Hematopoietic multipotent progenitor cell treated with erythropoietin and hydrocortisone succinate and interleukin-3 and kit ligand, for 8 days (in vitro differentiated cells): ENCODE data around the gene FBLN5.
"Not testable (repeated sequence)": the region's sequence is repeated elsewhere in the genome, so short reads cannot be mapped to it uniquely, and the experiment has no call there.

ENCODE experiments used
- DNase-seq: peaks from one replicate; pipeline ENCODE4 v3.0.0-alpha.2; 2015

Gene FBLN5

DNA sequence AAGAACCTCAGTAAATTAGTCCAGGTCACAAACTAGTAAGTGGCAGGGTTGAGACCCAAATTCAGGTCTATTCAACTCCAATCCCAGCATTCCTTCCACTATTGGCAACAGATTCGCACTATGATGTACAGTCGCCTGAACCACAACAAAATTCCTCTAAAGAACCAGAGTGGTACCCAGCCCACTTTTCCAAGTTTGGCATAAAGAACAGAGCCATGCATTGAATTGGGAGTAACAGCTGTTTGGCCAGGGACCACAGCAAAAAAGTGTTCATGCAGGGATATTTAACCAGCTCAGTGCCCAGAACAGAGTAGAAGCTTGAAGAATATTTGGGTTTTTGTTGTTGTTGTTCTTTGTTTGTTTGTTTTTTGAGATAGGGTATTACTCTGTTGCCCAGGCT is 89.9 kb downstream of the FBLN5 start:
- DNase-seq: no peak

DNA sequence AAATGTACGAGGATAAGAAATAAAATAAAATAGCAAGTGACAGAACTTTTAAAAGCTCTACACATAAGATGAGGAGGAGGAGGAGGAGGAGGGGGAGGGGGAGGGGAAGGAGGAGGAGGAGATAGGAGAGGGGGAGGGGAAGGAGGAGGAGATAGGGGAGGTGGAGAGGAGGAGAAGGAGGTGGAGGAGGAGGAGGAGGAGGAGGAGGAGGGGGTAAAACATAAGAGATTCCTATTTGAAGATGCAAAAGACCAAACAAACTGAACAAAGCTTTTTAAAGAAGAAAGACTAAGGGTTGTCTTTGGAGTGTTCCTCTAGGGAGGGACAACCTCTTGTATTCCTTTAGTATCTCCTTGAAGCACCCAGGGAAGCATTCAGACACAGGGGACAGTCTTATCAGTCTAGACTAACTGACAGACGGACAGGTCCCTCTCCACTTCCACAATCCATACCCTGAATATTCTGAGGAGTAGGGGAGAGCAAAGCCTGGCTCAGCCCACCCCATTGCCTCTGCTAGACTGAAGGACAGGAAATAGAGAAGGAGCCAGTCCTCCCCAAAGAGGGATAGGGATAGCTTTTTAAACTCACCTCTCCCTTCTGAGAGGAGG is 93.1 kb downstream of the FBLN5 start:
- DNase-seq: no peak

DNA sequence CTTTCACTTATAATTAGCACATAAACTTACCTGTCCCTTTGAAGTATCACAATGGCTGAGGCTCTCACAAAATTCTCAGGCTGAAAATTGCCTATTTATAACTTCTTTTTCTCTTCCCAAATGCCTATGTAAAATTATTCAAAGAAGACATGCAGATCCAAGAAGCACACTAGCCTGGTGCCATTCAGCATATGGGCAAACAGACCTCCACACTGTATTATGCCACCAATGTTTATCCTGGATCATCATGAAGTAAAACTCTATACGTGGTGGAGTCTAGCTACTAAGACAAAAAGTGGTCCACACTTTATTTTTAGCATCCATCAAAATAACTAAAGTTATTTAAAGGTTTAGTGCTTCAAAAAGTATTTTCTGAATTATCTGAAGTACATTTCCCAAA is 95.9 kb downstream of the FBLN5 start:
- DNase-seq: no peak

DNA sequence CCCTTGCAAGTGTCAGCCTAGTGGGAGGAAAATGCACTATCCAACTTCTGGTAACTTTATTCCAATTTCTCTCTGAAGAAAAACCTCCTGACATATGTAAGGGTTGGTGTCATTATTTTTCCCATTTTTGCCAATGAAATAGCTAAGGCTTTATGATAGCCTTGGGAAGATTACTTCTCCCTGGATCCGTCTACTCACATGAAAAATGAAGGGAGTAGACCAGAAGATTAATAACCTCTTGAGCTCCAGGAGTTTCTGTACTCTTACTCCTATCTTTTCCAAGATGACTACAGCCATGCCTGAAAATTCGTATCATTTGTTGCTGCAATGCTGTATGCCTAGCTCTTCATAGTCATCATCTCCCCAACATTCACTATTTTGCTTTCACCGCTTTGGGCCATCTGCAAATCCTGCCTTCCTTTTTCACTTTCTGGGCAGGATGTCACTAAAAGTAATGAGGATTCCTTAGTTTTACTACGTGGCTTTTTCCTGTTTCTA is 98.9 kb downstream of the FBLN5 start:
- no peak for DNase-seq

DNA sequence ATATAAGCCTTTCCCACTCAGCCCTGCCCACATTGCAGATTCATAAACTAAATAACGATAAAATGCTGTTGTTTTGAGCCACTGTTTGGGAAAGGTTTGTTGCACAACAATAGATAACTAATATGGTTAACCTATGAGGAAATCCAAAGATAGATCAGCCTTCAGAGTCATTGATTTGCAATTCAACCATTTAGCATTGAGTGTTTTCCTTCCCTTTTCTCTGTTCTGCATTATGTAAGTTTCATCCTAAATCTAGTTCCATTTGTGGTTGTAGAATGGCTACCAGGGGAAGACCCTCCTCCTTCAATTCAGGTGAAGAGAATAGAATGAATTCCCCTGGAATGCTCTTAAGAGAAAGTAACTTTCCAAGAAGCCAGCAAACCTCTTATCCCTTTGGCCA is 99.8 kb downstream of the FBLN5 start:
- no peak for DNase-seq

DNA sequence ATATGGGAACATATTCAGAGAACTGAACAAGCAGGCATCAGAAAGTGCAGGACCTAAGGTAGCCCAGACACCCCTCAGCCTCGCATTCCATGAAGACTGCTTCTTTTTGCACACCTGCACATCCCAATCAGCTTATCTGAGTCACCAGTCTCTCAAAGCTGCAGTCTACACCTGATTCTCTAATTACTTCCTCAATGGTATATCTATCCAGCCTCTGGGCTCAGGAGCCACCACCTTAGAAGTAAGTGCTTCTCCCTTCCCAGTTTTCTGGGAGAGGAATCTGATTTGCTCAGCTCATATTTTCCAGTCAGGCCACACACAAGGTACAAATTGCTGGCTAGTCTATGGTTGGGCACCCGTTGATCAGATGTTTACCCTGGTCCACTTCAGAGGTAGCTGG is 101.8 kb downstream of the FBLN5 start:
- DNase-seq: no peak

DNA sequence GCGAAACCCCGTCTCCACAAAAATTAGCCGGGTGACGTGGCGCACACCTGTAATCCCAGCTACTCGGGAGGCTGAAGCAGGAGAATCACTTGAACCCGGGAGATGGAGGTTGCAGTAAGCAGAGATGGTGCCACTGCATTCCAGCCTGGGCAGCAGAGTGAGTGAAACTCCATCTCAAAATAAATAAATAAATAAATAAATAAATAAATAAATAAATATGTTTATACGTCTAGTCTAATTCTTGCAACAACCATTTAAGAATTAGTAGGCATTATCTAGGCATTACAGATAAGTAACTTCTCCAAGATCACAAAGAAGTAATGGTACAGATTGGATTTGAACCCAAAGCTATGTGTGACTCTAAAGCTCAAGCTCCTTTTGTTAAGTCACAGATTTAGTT is 102.4 kb downstream of the FBLN5 start:
- DNase-seq: not testable (repeated sequence)

DNA sequence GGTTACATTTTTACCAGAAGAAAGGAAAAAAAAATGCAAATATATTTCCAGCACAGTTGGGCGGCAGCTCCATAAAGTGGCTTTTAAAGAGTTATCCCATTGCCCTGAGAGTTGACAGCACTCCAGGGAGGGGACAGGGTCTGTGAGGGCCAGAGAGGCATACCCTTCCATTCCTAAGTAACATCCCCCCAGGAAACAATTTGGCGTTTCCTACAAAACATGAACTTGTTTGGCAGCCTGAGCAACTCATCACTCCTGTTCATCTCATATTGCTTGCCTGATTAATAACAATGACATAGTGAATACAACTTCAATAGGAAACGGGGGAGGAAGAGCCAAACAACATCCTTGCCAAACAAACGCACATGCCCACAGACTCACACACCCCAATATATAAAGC is 103.5 kb downstream of the FBLN5 start:
- no peak for DNase-seq

DNA sequence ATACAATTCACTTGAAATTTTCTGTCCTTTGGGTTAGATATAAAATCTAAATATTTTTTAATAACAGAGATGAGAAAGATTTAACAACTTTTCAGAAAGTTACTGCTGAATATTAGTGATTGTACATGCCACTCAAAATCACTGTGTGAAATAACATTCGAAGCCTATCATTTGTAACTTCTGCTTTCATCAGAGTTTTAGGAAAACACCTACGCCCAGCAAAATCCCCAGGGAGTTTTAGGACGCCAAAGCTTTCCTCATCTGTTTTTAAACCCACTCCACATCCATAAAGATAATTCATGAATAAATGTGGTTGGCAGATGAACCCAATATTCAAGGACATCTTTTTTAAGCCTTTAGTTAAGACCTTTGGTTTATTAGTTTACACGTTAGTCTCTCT is 104.1 kb downstream of the FBLN5 start:
- DNase-seq: no peak

DNA sequence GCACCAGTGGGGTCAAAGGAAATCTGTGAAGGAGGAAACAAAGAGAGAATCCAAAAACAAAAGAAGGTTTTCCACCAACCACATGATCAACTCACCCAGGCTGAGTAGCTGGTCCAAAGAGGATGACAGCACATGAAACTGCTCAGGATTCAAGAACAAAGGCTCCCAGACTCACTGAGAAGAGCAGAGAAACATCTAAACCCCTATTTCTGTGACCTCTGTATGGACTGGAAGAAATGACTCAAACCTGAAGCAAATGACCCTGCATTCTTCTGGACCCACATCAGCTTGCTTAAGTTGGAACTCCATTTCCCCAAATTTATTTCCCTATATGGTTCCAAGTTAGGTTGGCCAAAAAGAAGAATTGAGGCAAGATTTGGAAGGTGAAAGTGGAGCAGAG is 106.4 kb downstream of the FBLN5 start:
- no peak for DNase-seq

DNA sequence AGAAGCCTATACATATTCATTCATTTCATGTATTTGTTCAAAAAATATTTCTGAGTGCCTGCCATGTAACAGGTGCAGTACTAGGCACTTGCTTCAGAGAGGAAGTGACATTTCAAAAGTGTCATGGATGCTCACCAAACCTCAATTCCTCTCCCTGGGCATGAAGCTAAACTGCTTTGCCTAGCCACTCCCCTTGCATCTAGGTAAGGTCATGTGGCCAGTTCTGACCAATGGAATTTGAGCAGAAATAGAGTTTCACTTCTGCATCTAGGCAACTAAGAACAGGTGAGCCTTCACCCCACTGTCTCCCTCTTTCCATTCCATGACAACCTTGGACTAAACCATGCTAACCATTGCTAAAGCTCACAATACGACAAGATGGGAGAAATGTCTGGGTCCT is 107.7 kb downstream of the FBLN5 start:
- no peak for DNase-seq

DNA sequence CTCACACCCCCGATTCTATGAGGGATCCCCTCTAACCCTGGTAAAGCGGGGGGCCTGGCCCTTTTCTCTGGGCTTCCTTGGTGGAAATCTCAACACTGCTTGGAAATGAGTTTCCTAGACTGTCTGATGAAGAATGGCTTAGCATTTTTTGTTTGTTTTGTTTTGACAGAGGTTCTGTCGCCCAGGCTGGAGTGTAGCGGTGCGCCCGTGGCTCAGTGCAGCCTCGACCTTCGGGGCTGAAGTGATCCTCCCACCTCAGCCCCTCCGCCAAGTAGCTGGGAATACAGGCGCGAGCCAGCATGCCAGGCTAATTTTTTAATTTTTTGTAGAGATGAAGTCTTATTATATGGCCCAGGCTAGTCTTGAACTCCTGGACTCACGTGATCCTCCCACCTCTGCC is 110.4 kb downstream of the FBLN5 start:
- DNase-seq: no peak

DNA sequence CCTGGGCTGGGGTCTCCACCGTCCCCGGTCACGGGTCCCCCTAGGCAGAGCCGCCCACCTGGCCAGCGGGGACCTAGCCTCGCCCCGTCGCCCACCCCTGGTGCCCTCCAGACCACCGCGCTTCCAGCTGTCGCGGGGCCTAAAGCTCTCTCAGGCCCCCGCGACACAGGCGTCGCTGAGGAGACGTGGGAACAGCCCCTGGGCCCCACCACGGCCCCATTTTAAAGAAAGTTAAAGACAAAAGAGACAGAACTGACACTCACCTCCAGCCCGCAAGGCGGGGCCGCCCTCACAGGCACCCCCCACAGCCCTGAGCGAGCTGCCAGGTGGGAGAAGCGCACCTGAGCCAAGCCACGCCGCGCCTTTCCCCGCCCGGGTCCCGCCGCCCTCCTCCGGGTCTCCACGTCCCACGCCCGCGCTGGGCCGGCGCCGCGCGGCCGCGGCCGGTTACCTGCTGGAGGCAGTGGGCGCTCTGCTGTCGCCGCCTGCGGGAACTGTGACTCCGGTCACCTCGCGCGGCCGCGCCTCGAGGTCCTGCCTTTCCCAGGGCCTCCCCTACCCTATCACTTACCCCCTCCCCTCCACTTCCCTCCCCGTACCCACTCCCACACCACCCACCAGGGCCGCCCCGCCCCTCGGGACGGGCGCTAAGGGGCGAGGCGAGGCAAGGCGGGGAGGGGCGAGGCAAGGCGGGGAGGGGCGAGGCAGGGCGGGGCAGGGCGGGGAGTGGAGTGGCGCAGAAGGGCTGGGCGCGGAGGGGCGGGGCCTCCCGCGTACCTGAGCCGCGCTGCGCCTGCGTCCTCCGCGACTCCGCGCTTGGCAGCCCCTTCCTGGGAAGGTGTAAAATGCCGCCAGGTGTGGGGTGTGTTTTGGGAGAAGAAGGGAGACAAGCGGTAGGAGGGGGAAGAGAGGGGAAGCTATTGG is 111.3 kb downstream of the FBLN5 start:
- peak; percentile 49 for DNase-seq

DNA sequence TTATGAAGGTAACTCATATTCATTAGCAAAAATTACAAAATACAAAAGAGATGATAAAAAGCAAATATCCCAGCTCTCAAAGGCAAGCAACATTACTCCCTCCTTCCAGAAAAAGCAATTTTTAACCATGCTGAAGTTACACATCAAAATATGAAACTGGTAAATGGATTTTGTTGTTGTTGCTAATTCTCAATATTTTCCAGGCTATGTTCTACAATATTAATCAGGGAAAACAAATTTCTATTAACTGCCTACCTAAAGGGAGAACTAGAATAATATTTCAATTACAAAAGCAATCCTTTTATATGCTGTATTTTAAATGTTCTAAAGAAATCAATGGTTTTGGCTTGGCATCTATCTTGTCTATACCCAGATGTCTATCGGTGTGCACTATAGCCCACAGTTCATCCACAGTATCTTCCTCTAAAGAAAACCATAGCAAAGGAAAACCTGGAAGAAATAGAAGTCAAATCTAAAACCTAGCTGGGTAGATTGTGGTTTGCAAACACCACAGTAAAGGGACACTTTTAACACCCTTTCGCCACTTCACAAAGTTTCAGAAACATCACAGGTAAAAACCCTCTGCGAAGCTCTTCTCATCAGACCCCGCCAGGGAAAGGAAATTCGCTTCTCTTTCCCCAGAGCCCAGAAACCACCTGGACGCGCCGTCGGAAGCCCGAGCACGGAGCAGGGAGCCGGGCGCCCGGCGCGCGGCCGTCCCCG is 112.1 kb downstream of the FBLN5 start:
- DNase-seq: no peak

DNA sequence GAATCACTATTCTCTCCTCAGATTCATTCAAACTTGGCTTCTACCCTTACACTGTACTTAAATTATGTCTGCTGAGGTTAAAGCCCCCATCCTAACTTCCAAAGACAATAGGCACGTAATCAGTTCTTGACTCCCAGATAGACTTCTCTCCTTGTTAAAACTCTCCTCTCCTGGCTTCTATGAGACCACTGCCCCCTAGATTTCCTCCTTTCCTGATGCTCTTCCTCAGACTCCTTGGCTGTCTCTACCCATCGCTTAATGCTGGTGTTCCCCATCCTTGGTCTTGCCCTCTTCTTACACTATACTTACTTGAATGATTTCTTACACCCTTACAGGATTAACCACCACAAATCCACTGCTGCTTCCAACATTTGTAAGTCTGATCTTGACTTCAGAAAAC is 112.9 kb downstream of the FBLN5 start:
- DNase-seq: no peak

DNA sequence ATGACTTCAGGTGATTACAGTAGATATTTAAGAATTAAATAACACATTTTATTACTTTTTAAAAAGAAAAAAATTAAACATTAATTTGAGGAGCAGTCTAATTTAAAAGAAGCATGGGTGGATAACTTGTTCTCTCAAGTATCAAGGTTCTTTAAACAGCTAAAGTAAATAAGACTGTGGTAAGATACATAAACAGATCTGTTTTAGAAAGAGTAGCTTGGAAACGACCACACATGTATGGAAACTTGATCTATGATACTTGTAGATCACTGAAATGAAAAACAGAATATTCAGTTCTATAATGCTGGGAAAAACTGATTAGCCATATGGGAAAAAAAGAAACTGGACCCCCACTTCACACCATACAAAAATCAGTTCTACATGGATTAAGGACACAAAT is 116.2 kb downstream of the FBLN5 start:
- DNase-seq: no peak

DNA sequence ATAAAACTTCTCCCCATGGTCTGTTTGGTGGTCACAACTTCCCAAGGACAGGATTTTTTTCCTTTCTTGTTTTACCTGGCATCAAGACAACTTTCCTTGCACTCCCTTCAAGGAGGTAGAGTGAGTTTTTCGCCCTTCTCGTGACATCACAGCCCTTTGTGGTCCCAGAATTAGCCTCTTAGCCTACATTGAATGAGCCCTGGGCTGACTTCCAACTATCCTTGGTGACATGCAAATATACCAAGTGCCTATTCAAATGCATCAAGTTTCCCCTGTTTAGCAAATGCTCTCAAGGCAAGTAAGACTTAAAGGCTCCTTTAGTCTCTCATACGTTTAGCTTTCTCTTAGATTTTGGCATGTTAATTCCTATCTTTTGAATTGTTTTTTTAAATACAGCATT is 116.7 kb downstream of the FBLN5 start:
- no peak for DNase-seq

DNA sequence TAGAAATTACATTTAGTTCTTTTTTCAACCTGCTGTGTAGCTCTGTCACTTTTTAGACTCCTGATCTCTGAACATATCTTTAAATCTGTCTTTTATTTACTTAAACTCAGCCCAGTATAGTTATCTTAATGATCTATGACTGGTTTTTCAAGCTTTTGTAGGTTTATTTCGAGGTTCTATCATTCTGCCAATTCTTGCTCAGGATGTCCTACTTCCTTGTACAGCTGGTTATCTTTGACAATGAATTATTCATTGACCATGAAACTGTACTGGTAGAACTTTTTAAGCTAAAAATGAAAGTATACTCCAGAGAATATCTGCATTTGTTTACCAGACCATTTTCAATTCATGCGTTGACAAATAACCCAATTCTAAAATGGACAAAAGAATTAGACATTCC is 118.0 kb downstream of the FBLN5 start:
- no peak for DNase-seq

DNA sequence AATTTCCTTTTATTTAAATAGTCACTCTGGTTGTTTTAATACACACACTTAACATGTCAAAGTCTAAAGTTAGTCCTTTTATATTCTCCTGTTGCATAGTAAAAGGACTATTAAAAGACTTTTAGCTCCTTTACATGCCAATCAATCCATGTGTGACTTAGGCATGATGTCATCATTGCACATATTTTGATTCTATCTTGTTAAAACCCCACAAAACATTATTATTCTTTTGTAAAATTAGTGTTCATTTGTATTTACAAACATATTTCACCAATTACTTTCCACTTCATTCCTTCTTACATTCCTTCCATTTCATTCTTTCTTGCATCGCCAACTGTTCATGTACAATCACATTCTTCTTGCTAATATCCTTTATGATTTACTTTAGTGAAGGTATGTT is 119.7 kb downstream of the FBLN5 start:
- no peak for DNase-seq
